ENCODE data around the gene PPARG. TPM values are rescaled to one million over a fixed set of nuclear protein-coding genes. Genes with fewer than 3 reads are reported as not detected.

Gene PPARG
- total and polyA plus RNA-seq, 2 of the 8 experiments (the other 6 are each of a cell fraction or from before 2014, with no cell fraction given), result 0.06 TPM; not detected in 1

GRCh38 chr3:12445523-12446240 is 156.8 kb downstream of the PPARG start (continued):
- TF ChIP-seq E2F6 (IDR thresholded peaks at IDR 0.05) (no peak), TEAD4 (IDR thresholded peaks at IDR 0.05; ENCODE audit: low read depth, low read length) (no peak), POLR2A (IDR thresholded peaks at IDR 0.05; ENCODE audit: control extremely low read depth in 1 of 2, low read depth in 2 of 2, low read length in 2 of 2) (no peak), RBBP5 (IDR thresholded peaks at IDR 0.05; ENCODE audit: borderline replicate concordance, low read depth, low read length) (no peak), CHD1 (IDR thresholded peaks at IDR 0.05; ENCODE audit: low read depth, low read length) (no peak), EZH2 (IDR thresholded peaks at IDR 0.05; ENCODE audit: low read depth, low read length, severe bottlenecking) (no peak), YY1 (IDR thresholded peaks at IDR 0.05; ENCODE audit: low read depth, low read length) (no peak), SP2 (IDR thresholded peaks at IDR 0.05; ENCODE audit: low read length) (no peak), EP300 (IDR thresholded peaks at IDR 0.05; ENCODE audit: borderline replicate concordance in 1 of 2, low read depth in 2 of 2, low read length in 2 of 2) (no peak), GABPA (IDR thresholded peaks at IDR 0.05; ENCODE audit: borderline replicate concordance, insufficient read depth, low read length) (no peak)
